Omental fat pad (tissue), 4 donors: ENCODE measurements around the gene TNRC6B. TPM values are rescaled to one million over a fixed set of nuclear protein-coding genes. Genes with fewer than 3 reads are reported as not detected.

Source experiments
- ATAC-seq: fragments of 150-250 bp; one replicate; pipeline ENCODE4 v1.9.1; 2016; ENCODE audit warnings: mild to moderate bottlenecking, moderate library complexity; ENCODE audit not compliant: low FRiP score
- DNase-seq: peaks from one replicate; pipeline ENCODE4 v3.0.0-alpha.2; 2019; ENCODE audit warnings: low spot score
- total RNA-seq, 4 donors: library from RNA; depleted of rRNA; stranded (reverse); fragments of >200 nt; gene quantifications; one replicate each; pipeline ENCODE4 v1.1.0, GENCODE V29; 2016
- TF ChIP-seq, protein P1 (sequence below), 3 donors: fragments of 450-650 bp; IDR thresholded peaks; one replicate each; pipeline ENCODE4 v1.5.1; 2016 to 2017; ENCODE audit warnings: antibody characterized with exemption in 3 of 3, mild to moderate bottlenecking in 3 of 3, moderate library complexity in 2 of 3

The TNRC6B gene
- total RNA-seq, 4 donors from 2014 or later: 17.2 to 57.8 (median 31.9) TPM

- TF ChIP-seq, protein P1, sequence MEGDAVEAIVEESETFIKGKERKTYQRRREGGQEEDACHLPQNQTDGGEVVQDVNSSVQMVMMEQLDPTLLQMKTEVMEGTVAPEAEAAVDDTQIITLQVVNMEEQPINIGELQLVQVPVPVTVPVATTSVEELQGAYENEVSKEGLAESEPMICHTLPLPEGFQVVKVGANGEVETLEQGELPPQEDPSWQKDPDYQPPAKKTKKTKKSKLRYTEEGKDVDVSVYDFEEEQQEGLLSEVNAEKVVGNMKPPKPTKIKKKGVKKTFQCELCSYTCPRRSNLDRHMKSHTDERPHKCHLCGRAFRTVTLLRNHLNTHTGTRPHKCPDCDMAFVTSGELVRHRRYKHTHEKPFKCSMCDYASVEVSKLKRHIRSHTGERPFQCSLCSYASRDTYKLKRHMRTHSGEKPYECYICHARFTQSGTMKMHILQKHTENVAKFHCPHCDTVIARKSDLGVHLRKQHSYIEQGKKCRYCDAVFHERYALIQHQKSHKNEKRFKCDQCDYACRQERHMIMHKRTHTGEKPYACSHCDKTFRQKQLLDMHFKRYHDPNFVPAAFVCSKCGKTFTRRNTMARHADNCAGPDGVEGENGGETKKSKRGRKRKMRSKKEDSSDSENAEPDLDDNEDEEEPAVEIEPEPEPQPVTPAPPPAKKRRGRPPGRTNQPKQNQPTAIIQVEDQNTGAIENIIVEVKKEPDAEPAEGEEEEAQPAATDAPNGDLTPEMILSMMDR (IDR thresholded peaks at IDR 0.05): no peak
- peak; percentile 97 for ATAC-seq
- peak; percentile 49 for DNase-seq
Observed at GRCh38 chr22:40346185-40347118, 168.7 kb downstream of the TNRC6B start, which contains the start of gene ADSL. ADSL (plus strand) TSS chr22:40346500; CDS start chr22:40346559, 59 bp downstream.

GRCh38 chr22:40347300-40347699 is 169.6 kb downstream of the TNRC6B start:
- TF ChIP-seq, protein P1 (IDR thresholded peaks at IDR 0.05): no peak
- ATAC-seq (no peak), DNase-seq (no peak)

DNA sequence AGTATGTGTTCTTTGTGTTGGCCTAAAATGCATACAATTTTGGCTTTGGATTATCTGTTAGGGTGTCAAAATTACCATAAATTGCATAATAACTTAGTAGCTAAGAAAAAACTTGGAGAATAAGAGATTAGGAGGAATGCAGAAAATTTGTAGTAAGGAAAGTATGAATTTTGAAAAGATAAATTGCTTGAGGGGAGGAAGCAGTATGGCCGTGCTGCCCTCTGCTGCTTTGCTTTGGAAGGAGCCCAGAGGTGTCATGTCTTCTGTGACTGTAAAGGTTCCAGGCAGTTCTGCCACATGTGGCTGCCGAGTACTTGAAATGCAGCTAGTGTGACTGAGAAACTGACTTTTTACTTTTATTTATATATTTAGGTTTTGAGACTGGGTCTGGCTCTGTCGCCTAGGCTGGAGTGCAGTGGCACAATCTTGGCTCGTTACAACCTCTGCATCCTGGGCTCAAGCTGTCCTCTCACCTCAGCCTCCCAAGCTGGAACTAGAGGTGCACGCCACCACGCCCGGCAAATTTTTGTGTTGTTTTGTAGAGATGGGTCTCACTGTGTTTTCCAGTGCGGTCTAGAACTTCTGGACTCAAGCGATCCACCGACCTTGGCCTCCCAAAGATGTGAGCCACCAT is 170.4 kb downstream of the TNRC6B start:
- ATAC-seq (no peak), DNase-seq (no peak)

DNA sequence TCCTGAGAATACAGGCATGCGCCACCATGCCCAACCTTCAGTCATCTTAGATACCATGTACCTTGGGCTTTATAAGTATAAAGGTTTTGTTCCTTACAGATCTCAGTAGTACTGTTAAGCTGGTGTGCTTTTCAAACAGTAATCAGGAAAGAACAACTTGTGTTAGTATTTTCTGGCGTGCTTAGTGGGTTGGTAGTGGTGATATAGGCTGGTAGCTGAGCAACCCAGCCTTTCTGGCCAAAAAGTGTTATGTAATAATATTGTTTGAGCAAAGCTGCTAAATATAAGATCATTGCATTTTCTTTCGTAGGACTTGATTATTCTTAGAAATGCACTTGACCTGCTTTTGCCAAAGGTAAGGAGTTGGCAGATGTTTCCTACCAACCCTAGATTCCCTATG is 175.0 kb downstream of the TNRC6B start:
- TF ChIP-seq, protein P1 (IDR thresholded peaks at IDR 0.05): no peak
- DNase-seq: no peak
- no peak for ATAC-seq

More for the DNA sequence above, 170.4 kb downstream of the TNRC6B start:
- TF ChIP-seq, protein P1 (IDR thresholded peaks at IDR 0.05): no peak

GRCh38 chr22:40361100-40361499 is 183.4 kb downstream of the TNRC6B start:
- TF ChIP-seq, protein P1 (IDR thresholded peaks at IDR 0.05): no peak
- no peak for DNase-seq
- ATAC-seq: no peak

- TF ChIP-seq, protein P1 (IDR thresholded peaks at IDR 0.05): no peak
- DNase-seq (no peak), ATAC-seq (no peak)
Observed at GRCh38 chr22:40363059-40363458, 185.3 kb downstream of the TNRC6B start.
